H1 (cell line): ENCODE measurements around the gene MBNL2. TPM values are rescaled to one million over a fixed set of nuclear protein-coding genes. Genes with fewer than 3 reads are reported as not detected.

Source experiments
- BACH1 ChIP-seq: IDR thresholded peaks from 2 replicates; pipeline ENCODE4 v1.6.1; 2012; ENCODE audit warnings: low read length, improper control_type of control experiment
- CEBPB ChIP-seq: IDR thresholded peaks from 2 replicates; pipeline ENCODE4 v1.6.1; 2012; ENCODE audit warnings: low read depth, low read length
- GTF2F1 ChIP-seq: IDR thresholded peaks from 2 replicates; pipeline ENCODE4 v1.6.1; 2012; ENCODE audit warnings: low read depth, low read length, improper control_type of control experiment, borderline replicate concordance
- HDAC6 ChIP-seq: IDR thresholded peaks from one replicate; pipeline ENCODE4 v1.7.1; 2012; ENCODE audit warnings: low read depth, mild to moderate bottlenecking, inconsistent platforms, low read length, moderate library complexity
- MAFK ChIP-seq: IDR thresholded peaks from 2 replicates; pipeline ENCODE4 v1.6.1; 2012; ENCODE audit warnings: low read depth, mild to moderate bottlenecking, improper control_type of control experiment, low read length
- NRF1 ChIP-seq: IDR thresholded peaks from 2 replicates; pipeline ENCODE4 v1.6.1; 2011; ENCODE audit warnings: mild to moderate bottlenecking, low read depth, low read length, improper control_type of control experiment
- RAD21 ChIP-seq, 2 experiments: IDR thresholded peaks in 1 of 2; conservative IDR thresholded peaks in 1 of 2; 2 replicates each; pipeline ENCODE4 v1.6.1; 2011; ENCODE audit warnings: low read depth in 2 of 2, low read length in 2 of 2, improper control_type of control experiment in 1 of 2, inconsistent platforms in 1 of 2, mild to moderate bottlenecking in 1 of 2, moderate library complexity in 1 of 2
- SRF ChIP-seq: IDR thresholded peaks from 2 replicates; pipeline ENCODE4 v1.6.1; 2011; ENCODE audit warnings: mild to moderate bottlenecking, low read depth, low read length, moderate library complexity
- SUZ12 ChIP-seq: fragments of 200-600 bp; sonication (generic); IDR thresholded peaks from 2 replicates; pipeline ENCODE4 v1.6.1; 2012; ENCODE audit warnings: mild to moderate bottlenecking, inconsistent platforms, low read length, moderate library complexity, mixed read lengths
- polyA plus RNA-seq, 7 experiments: library from polyadenylated mRNA; depleted of rRNA in 3 of 7; stranded (reverse) in 5 of 7; unstranded in 2 of 7; fragments of >200 nt in 5 of 7; fragments of 200-250 nt in 2 of 7; gene quantifications; 1 replicate in 5 of 7; 2 replicates in 1 of 7; 4 replicates in 1 of 7; pipeline versions ENCODE4 v1.2.1 to v1.2.3, GENCODE V29; 2011 to 2013; ENCODE audit warnings: missing spikeins in 2 of 7, mixed read lengths in 2 of 7
- total RNA-seq: library from RNA; stranded (reverse); fragmentation: NEBNext Ultra II Directional; extraction: Animal tissue kit (Norgen Biotek cat#: 25700); gene quantifications from 2 replicates; pipeline ENCODE4 v1.2.1, GENCODE V29; 2021
- TF ChIP-seq, protein P1 (sequence below): IDR thresholded peaks from 2 replicates; pipeline ENCODE4 v1.6.1; 2011; ENCODE audit warnings: low read depth, mild to moderate bottlenecking, low read length; ENCODE audit not compliant: insufficient read depth

MBNL2 gene
- total and polyA plus RNA-seq, 2 of the 8 experiments (the other 6 are each of a cell fraction or from before 2014, with no cell fraction given): 1.0 to 2.6 TPM

- TF ChIP-seq, protein P1, sequence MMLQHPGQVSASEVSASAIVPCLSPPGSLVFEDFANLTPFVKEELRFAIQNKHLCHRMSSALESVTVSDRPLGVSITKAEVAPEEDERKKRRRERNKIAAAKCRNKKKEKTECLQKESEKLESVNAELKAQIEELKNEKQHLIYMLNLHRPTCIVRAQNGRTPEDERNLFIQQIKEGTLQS: no peak
- TF ChIP-seq RAD21 (IDR thresholded peaks at IDR 0.05 in 1 of 2, conservative IDR thresholded peaks at IDR 0.05 in 1 of 2; ENCODE audit: low read depth in 2 of 2, low read length in 2 of 2) (no peak), GTF2F1 (no peak), NRF1 (no peak), HDAC6 (no peak), SRF (no peak), SUZ12 (no peak), MAFK (no peak), BACH1 (no peak), CEBPB (no peak)
Measured at GRCh38 chr13:97257228-97257755, 35.2 kb downstream of the MBNL2 start (continued).
